NCI-H1694 treated with DMSO at 0.1 percent for 48 hours (cell line): ENCODE data around the gene MBD6.
"Not testable (repeated sequence)": the region's sequence is repeated elsewhere in the genome, so short reads cannot be mapped to it uniquely, and the experiment has no call there.

Source experiments
- DNase-seq: peaks from one replicate; lab custom pipeline; 2025; lab: John Stamatoyannopoulos, UW

Gene MBD6

GRCh38 chr12:57514720-57515407 lies 7.8 kb upstream of the MBD6 start:
- no peak for DNase-seq

GRCh38 chr12:57515408-57515933 lies 7.2 kb upstream of the MBD6 start:
- DNase-seq: no peak

- DNase-seq: no peak
Observed at GRCh38 chr12:57515934-57516541, 6.6 kb upstream of the MBD6 start.

GRCh38 chr12:57516617-57517153 lies 5.9 kb upstream of the MBD6 start:
- DNase-seq: no peak

GRCh38 chr12:57517187-57517586 lies 5.4 kb upstream of the MBD6 start:
- DNase-seq: no peak

GRCh38 chr12:57517718-57518117 lies 4.9 kb upstream of the MBD6 start:
- not testable (repeated sequence) for DNase-seq

GRCh38 chr12:57518176-57518919 lies 4.3 kb upstream of the MBD6 start:
- no peak for DNase-seq

GRCh38 chr12:57518920-57519795 lies 3.5 kb upstream of the MBD6 start:
- no peak for DNase-seq

GRCh38 chr12:57519796-57520052 lies 2.9 kb upstream of the MBD6 start:
- no peak for DNase-seq

GRCh38 chr12:57520053-57520818 lies 2.4 kb upstream of the MBD6 start, which contains the start of gene DDIT3:
Gene DDIT3 (minus strand): TSS chr12:57520514. CDS start chr12:57517406, 3,108 bp downstream.
- peak; percentile 94 for DNase-seq

- DNase-seq: peak; percentile 39
Observed at GRCh38 chr12:57521525-57522010, 1.1 kb upstream of the MBD6 start.

- DNase-seq: no peak
Observed at GRCh38 chr12:57522887-57523705, 472 bp downstream of the MBD6 start.

GRCh38 chr12:57523706-57524614 lies 1.3 kb downstream of the MBD6 start:
- DNase-seq: no peak

- no peak for DNase-seq
Observed at GRCh38 chr12:57524814-57525614, 2.4 kb downstream of the MBD6 start.

- DNase-seq: no peak
Observed at GRCh38 chr12:57525615-57526383, 3.2 kb downstream of the MBD6 start.

GRCh38 chr12:57526477-57527126 lies 4.0 kb downstream of the MBD6 start:
- no peak for DNase-seq

GRCh38 chr12:57527184-57527583 lies 4.6 kb downstream of the MBD6 start:
- no peak for DNase-seq
